ENCODE results near the gene SSUH2. TPM values are rescaled to one million over a fixed set of nuclear protein-coding genes. Genes with fewer than 3 reads are reported as not detected.
A peak's percentile ranks its signal among the peaks of the same experiment; 100 is the strongest.

The SSUH2 gene
- polyA plus RNA-seq, 3 donors, result not detected

GRCh38 chr3:8604988-8605387, 39.6 kb downstream of the SSUH2 start:
- H3K4me1 ChIP-seq (ENCODE audit: control insufficient read depth in 1 of 2, insufficient read depth in 2 of 2, low read length in 2 of 2), result no peaks in the 10 kb centered on the region
- H3K4me2 ChIP-seq (replicated peaks; ENCODE audit: extremely low read depth, low read length, poor library complexity, severe bottlenecking), result no peak overlapping the region
- H3K27ac ChIP-seq (ENCODE audit: low read depth in 1 of 2, low read length in 2 of 2), result no peak overlapping the region
- H3K27me3 ChIP-seq (ENCODE audit: control insufficient read depth in 2 of 2, insufficient read depth in 2 of 2, low read length in 2 of 2), result no peaks in the 10 kb centered on the region
- WGBS (ENCODE audit: insufficient coverage), result 90% methylated on average over 3 of the region's 3 CpGs
- no peak overlapping the region for H3K4me3 ChIP-seq (replicated peaks in 1 of 3; ENCODE audit: low read depth in 2 of 3, low read length in 3 of 3)
- Mint-ChIP-seq H3K27ac (no peak overlapping the region), H3K27me3 (ENCODE audit: low read depth in 3 of 3) (peaks cover 0 to 1% (median 0%) of the 10 kb centered on the region in 3 donors), H3K4me3 (no peak overlapping the region), H3K9me3 (no peaks in the 10 kb centered on the region), H3K36me3 (no peaks in the 10 kb centered on the region), H3K4me1 (no peaks in the 10 kb centered on the region)
- H3K9me3 ChIP-seq (replicated peaks in 1 of 2; ENCODE audit: control insufficient read depth in 1 of 2, insufficient read depth in 1 of 2, low read length in 2 of 2), result no peaks in the 10 kb centered on the region
- no peaks in the 10 kb centered on the region for H4K20me1 ChIP-seq (ENCODE audit: insufficient read depth, low read length)
- H3K36me3 ChIP-seq (replicated peaks in 1 of 2; ENCODE audit: control insufficient read depth in 1 of 2, insufficient read depth in 2 of 2, low read length in 2 of 2), result no peaks in the 10 kb centered on the region
- DNase-seq, result no peak
- H3K9ac ChIP-seq (ENCODE audit: insufficient read depth, low read length, poor library complexity, severe bottlenecking), result no peak overlapping the region
- no peaks in the 10 kb centered on the region for H3K79me2 ChIP-seq (ENCODE audit: insufficient read depth, low read length)
- no peak for TF ChIP-seq CTCF (IDR thresholded peaks at IDR 0.05)
- H2AFZ ChIP-seq (ENCODE audit: insufficient read depth, low read depth, low read length, poor library complexity, severe bottlenecking), result no peak overlapping the region
- intact Hi-C loops (cut with micrococcal nuclease), result no loop called here

GRCh38 chr3:8604006-8604405, 40.6 kb downstream of the SSUH2 start:
- Histone ChIP-seq H3K79me2 (ENCODE audit: insufficient read depth, low read length) (no peaks in the 10 kb centered on the region), H3K4me2 (replicated peaks; ENCODE audit: extremely low read depth, low read length, poor library complexity, severe bottlenecking) (no peak overlapping the region), H3K4me3 (replicated peaks in 1 of 3; ENCODE audit: low read depth in 2 of 3, low read length in 3 of 3) (no peak overlapping the region), H3K4me1 (ENCODE audit: control insufficient read depth in 1 of 2, insufficient read depth in 2 of 2, low read length in 2 of 2) (no peaks in the 10 kb centered on the region), H2AFZ (ENCODE audit: insufficient read depth, low read depth, low read length, poor library complexity, severe bottlenecking) (no peak overlapping the region), H3K27me3 (ENCODE audit: control insufficient read depth in 2 of 2, insufficient read depth in 2 of 2, low read length in 2 of 2) (no peaks in the 10 kb centered on the region), H4K20me1 (ENCODE audit: insufficient read depth, low read length) (no peaks in the 10 kb centered on the region), H3K36me3 (replicated peaks in 1 of 2; ENCODE audit: control insufficient read depth in 1 of 2, insufficient read depth in 2 of 2, low read length in 2 of 2) (no peaks in the 10 kb centered on the region), H3K27ac (ENCODE audit: low read depth in 1 of 2, low read length in 2 of 2) (no peak overlapping the region), H3K9me3 (replicated peaks in 1 of 2; ENCODE audit: control insufficient read depth in 1 of 2, insufficient read depth in 1 of 2, low read length in 2 of 2) (no peaks in the 10 kb centered on the region), H3K9ac (ENCODE audit: insufficient read depth, low read length, poor library complexity, severe bottlenecking) (no peak overlapping the region)
- DNase-seq, result no peak
- Mint-ChIP-seq H3K27ac (peak overlapping the region in 1 of 7 donors; percentile 11), H3K27me3 (ENCODE audit: low read depth in 3 of 3) (peaks cover 0 to 2% (median 1%) of the 10 kb centered on the region in 3 donors), H3K9me3 (no peaks in the 10 kb centered on the region), H3K4me3 (no peak overlapping the region), H3K4me1 (no peaks in the 10 kb centered on the region), H3K36me3 (no peaks in the 10 kb centered on the region)
- no peak for TF ChIP-seq CTCF (IDR thresholded peaks at IDR 0.05)
- WGBS (ENCODE audit: insufficient coverage), result no CpG with 5 or more reads among the region's 7 CpGs
- intact Hi-C loops (cut with micrococcal nuclease), result no loop called here
